A673 (cell line): ENCODE data around the gene CPNE2.

Source experiments
- EZH2 ChIP-seq: fragments of 200-600 bp; sonication (generic); IDR thresholded peaks from 2 replicates; pipeline ENCODE4 v1.6.1; 2017; ENCODE audit warnings: borderline replicate concordance, low read depth, mild to moderate bottlenecking, mixed read lengths, antibody characterized with exemption, low read length; ENCODE audit not compliant: poor library complexity, severe bottlenecking
- TF ChIP-seq, protein P1 (sequence below): fragments of 300-800, 200-600 bp; sonication (generic); conservative IDR thresholded peaks from 2 replicates; pipeline ENCODE4 v1.5.1; 2017; ENCODE audit warnings: low read depth, mild to moderate bottlenecking, antibody characterized with exemption, low read length, moderate library complexity, mixed read lengths

DNA sequence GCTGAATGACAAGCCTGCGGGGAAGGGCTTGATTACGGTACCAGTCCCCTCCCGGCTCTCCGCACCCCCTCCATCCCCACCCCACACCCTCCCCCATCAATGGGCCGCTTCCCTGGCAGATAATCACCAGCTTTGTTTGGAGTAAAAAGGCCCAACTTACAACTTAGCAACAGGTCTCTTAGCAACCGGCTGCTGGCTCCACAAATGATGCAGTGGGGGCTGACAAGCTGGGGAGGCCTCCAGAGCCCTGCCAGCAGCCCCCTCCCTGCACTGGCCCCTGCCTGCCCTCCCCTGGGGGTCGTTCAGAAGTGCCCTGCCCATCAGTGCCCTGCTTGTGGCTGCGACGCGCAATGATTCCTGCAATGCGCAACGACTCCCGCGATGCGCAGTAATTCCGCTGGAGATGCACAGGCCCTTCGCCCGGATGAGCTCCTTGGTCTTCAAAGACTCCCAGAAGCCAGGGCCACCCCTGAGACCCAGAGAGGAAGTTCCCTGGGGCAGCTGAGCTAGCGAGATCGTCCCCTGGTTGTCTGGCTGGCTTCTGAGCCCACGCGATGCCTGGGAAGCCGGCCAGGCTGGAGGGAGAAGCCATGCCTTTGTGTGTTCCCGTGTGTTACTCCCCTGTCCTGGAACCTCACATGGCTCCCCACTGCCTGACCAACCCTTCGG is 23.3 kb downstream of the CPNE2 start:
- TF ChIP-seq, protein P1, sequence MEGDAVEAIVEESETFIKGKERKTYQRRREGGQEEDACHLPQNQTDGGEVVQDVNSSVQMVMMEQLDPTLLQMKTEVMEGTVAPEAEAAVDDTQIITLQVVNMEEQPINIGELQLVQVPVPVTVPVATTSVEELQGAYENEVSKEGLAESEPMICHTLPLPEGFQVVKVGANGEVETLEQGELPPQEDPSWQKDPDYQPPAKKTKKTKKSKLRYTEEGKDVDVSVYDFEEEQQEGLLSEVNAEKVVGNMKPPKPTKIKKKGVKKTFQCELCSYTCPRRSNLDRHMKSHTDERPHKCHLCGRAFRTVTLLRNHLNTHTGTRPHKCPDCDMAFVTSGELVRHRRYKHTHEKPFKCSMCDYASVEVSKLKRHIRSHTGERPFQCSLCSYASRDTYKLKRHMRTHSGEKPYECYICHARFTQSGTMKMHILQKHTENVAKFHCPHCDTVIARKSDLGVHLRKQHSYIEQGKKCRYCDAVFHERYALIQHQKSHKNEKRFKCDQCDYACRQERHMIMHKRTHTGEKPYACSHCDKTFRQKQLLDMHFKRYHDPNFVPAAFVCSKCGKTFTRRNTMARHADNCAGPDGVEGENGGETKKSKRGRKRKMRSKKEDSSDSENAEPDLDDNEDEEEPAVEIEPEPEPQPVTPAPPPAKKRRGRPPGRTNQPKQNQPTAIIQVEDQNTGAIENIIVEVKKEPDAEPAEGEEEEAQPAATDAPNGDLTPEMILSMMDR = no peak
- TF ChIP-seq EZH2 = no peak
